BJ (cell line): Measurements from ENCODE around the gene PBX3. TPM values are rescaled to one million over a fixed set of nuclear protein-coding genes. Genes with fewer than 3 reads are reported as not detected.

Source experiments
- CTCF ChIA-PET: fragments of 350-600 bp; formaldehyde crosslinking; extraction: SDS; loops from one replicate; lab custom pipeline; 2021; ENCODE audit warnings: antibody characterized with exemption, inconsistent platforms; lab: Yijun Ruan, JAX
- POLR2A ChIA-PET: fragments of 300-600 bp; sonication (Branson Sonifier 250); formaldehyde crosslinking; extraction: SDS; loops from one replicate; lab custom pipeline; 2021; ENCODE audit warnings: antibody characterized with exemption; lab: Charles Lee
- DNase-seq: peaks from one replicate; pipeline ENCODE4 v3.0.0-alpha.2; 2011; ENCODE audit warnings: low read depth
- H3K27me3 ChIP-seq: 2 replicates; pipeline ENCODE4 v1.6.0; 2011; ENCODE audit warnings: low read length; ENCODE audit not compliant: control insufficient read depth, insufficient read depth
- H3K36me3 ChIP-seq: 2 replicates; pipeline ENCODE4 v1.5.1; 2011; ENCODE audit warnings: low read length; ENCODE audit not compliant: control insufficient read depth, insufficient read depth
- H3K4me3 ChIP-seq: 2 replicates; pipeline ENCODE4 v1.5.1; 2011; ENCODE audit warnings: low read depth, mild to moderate bottlenecking, control low read depth, low read length
- CTCF ChIP-seq: IDR thresholded peaks from 2 replicates; pipeline ENCODE4 v1.5.1; 2011; ENCODE audit warnings: low read depth, mild to moderate bottlenecking, control low read depth, inconsistent platforms, low read length, moderate library complexity; ENCODE audit not compliant: insufficient read depth
- polyA plus RNA-seq: library from polyadenylated mRNA; depleted of rRNA; stranded (reverse); fragments of >200 nt; gene quantifications from 2 replicates; pipeline ENCODE4 v1.2.3, GENCODE V29; 2011

Gene PBX3
- polyA plus RNA-seq, 1 experiment = 27.9 TPM

- no peak for TF ChIP-seq CTCF
- H3K4me3 ChIP-seq = no peak overlapping the region
- no peaks in the 10 kb centered on the region for H3K27me3 ChIP-seq
- ChIA-PET CTCF (interaction anchor here (0.6 to 1.2 kb wide), 2 partner anchors 23 to 387 kb away, joined by 3 read pairs; no protein-coding TSS in a partner anchor), POLR2A (interaction anchor here (0.7 kb wide), 1 partner anchor 1271 kb away, joined by 6 read pairs; no protein-coding TSS in a partner anchor)
- DNase-seq = peak; percentile 39
- H3K36me3 ChIP-seq = no peaks in the 10 kb centered on the region
These were observed 59.9 kb downstream of the PBX3 start for GRCh38 chr9:125807079-125807478.

- CTCF ChIA-PET = no interaction called here
- Histone ChIP-seq H3K4me3 (no peak overlapping the region), H3K36me3 (no peaks in the 10 kb centered on the region; the same call in 1 of the 2 replicates), H3K27me3 (no peaks in the 10 kb centered on the region)
- TF ChIP-seq CTCF = no peak
- DNase-seq = no peak
- POLR2A ChIA-PET = no interaction called here
These were observed 63.0 kb downstream of the PBX3 start for GRCh38 chr9:125810161-125810560.

- no peak for TF ChIP-seq CTCF
- Histone ChIP-seq H3K4me3 (no peak overlapping the region), H3K27me3 (no peaks in the 10 kb centered on the region), H3K36me3 (no peaks in the 10 kb centered on the region; the same call in 1 of the 2 replicates)
- ChIA-PET CTCF (no interaction called here), POLR2A (no interaction called here)
- no peak for DNase-seq
These were observed 63.8 kb downstream of the PBX3 start for GRCh38 chr9:125811002-125811401.

GRCh38 chr9:125812403-125812802 is 65.2 kb downstream of the PBX3 start:
- no peaks in the 10 kb centered on the region; the same call in 1 of the 2 replicates for H3K36me3 ChIP-seq
- DNase-seq = no peak
- no peaks in the 10 kb centered on the region for H3K27me3 ChIP-seq
- no peak for TF ChIP-seq CTCF
- no peak overlapping the region for H3K4me3 ChIP-seq
- CTCF ChIA-PET = no interaction called here
- POLR2A ChIA-PET = no interaction called here

- POLR2A ChIA-PET = no interaction called here
- no peak for DNase-seq
- H3K27me3 ChIP-seq = no peaks in the 10 kb centered on the region
- CTCF ChIA-PET = no interaction called here
- no peak overlapping the region for H3K4me3 ChIP-seq
- TF ChIP-seq CTCF = no peak
- H3K36me3 ChIP-seq = no peaks in the 10 kb centered on the region; the same call in 1 of the 2 replicates
These were observed 68.4 kb downstream of the PBX3 start for GRCh38 chr9:125815568-125815967.
